GM18511 (cell line): ENCODE measurements around the gene DNAJB4.
"Not testable (repeated sequence)": the region's sequence is repeated elsewhere in the genome, so short reads cannot be mapped to it uniquely, and the experiment has no call there.

Experiments
- ATAC-seq: cut with Tn5 transposase; IDR thresholded peaks from one replicate; pipeline ENCODE4 v1.9.1; 2021; ENCODE audit warnings: mild to moderate bottlenecking, moderate library complexity; ENCODE audit not compliant: unreplicated experiment

Gene DNAJB4

DNA sequence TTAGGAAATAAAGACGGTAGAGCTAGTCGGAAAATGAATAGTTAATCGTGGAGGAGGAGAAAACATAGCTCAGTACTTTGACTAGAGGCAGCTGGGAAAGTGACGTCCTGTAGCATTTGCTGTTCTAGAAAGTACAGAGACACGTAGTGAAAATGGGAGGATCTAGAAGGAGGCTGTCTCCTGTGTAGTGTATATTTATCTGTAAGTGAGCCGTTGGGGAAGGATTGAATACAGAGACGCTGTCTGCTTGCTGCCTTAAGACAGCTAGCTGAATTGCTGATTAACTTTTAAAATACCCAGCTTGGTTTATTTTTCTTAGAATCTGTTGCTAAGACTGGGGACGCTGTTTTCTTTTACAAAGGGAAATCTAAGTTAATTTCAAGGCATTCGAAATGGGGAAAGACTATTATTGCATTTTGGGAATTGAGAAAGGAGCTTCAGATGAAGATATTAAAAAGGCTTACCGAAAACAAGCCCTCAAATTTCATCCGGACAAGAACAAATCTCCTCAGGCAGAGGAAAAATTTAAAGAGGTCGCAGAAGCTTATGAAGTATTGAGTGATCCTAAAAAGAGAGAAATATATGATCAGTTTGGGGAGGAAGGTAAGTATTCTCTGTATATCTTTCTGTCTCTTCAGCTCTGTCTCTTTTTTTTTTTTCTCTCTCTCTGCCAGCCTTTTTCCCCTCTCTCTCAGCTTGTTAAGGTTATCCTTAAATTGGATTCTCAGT is at the start of gene DNAJB4:
DNAJB4 (plus strand) TSS at position 221 of the 729 bp plus-strand sequence; CDS start at position 393, 172 bp downstream.
- ATAC-seq: peak; percentile 98

DNA sequence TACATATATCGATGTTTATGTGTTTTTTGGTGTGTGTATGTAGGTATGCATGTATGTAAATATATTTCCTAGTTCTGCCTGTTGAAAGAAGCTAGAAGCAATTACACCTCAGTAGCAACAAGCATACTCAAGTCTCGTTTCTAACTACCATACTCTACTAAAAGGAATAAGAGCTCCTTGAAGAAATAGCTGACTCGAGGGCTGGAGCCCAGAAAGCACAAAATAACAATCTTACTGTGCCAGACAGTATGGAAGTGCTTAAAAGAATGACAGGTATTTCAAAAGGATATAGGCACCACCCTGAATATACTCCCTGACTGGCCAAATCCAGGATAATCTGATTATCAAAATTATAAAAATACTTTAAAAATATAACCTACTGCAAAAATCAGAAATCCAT is 49.0 kb upstream of the DNAJB4 start:
- ATAC-seq: no peak

DNA sequence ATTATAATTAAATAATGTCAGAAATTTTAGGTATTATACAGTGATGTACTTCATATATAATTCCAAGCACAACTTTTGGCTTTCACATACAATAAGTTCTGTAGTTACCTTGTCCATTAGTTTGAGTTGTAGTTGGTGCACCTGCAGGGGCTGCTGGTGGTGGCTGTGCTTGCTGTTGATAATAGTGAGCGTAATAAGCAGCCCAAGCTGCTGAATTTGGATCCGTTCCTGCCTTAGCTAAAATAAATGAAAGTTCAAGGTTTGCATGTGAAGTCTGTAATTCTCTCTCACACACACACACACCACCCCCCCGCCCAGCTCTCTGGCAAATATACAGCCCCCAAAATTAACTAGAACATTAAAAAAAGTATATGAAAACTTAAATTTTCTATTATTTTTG is 48.3 kb upstream of the DNAJB4 start:
- ATAC-seq: no peak

DNA sequence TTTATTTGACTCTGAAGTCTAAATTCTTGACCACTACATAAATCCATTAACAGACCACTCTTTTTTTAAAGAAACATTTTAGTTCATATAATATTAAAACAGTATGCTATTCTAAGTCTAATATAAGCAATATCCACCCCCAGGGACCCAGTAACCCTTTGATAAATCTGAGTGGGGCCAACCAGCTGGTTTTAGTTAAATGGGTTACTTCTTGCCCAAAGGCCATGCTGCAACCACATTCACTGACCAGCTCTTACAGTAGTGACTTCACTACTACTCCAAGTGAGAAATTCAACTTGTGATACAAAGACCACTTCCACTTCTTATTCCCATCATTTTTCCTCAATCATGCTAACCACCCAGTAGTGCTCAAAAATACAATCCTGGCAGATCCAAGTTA is 46.3 kb upstream of the DNAJB4 start:
- no peak for ATAC-seq

DNA sequence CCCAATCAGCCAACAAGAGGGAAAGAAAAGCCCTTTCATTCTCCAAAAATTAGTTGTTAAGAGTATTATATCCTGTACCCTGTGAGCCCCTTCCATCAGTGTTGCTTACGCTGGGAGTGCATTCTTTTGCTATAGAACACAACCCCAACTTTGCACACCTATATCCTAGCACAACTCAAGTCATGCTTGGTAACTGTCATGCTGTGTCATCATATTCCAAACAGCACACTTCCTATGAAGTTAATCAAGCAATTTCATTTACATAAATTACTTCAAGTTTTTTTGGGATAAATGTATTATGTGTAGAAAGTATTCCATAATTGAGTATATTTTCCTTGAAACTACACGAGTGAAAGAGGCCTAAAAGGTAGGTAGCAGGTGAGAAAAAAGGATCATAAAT is 45.9 kb upstream of the DNAJB4 start:
- ATAC-seq: no peak

DNA sequence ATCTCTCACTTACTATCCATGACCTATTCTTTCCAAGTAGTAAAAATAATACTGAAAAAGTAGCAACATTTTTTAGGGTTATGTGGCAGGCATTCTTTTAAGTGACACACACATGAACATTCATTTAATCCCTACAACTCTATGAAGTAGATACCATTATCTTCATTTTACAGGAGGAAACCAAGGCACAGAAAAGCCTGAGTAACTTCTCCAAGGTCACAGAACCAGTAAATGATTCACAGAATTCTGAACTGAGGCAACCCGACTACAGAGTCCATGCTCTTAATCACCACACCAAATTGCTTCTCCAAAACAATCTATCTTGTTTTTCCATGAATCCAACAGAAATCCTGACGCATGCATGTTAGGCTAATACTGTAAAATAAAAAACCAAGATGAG is 43.3 kb upstream of the DNAJB4 start:
- no peak for ATAC-seq

DNA sequence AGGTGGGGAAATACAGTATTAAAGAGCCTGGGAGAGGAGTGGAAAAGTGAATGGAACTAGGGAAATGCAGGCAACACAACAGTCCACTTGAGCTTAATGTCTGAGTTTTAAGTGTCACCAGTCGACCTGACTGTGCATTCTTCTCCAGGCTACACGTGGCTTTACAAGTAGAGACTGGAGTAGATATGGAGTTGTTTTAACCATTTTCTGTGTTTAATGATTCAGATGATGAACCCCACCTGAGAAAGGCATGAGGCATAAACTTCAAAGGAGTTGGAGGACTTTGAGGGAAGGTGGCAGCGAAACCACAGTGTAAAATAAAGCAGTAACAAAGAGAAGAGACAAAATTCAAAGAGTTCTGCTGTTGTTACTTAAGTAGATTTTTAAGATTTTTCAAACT is 38.4 kb upstream of the DNAJB4 start:
- no peak for ATAC-seq

DNA sequence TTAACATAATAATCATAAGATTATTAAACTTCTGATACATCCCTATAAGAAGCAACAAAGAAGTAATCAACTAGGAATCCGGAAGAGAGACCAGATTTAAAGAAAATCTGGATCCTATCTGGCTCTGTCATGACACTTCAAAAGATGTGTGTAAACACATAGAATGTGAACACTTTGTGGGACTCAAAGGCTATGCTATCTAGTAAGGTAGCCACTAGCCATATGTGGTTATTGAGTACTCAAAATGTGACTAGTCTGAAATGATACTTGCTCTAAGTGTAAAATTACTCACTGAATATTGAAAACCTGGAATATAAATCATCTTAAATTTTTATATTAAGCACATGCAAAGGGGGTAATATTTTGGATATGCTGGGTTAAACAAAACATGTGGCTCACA is 34.5 kb upstream of the DNAJB4 start:
- ATAC-seq: no peak

DNA sequence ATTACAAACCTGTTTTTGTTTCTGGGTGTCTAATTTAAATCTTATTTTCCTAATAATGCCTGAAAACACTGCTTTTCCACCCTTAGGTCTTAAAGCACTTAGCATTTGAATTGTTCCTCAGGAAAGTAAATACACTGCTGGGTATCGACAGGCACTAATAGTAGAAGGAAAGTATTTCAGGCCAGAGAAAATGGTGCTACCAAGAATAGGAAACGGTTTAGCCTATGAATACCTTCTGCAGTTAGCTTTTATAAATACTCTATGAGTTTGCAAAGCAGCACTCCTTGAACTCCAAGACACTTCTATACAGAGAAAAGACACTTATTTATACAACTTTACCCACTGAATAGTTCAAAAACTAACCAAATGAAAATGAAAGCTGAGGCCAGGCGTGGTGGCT is 32.7 kb upstream of the DNAJB4 start:
- no peak for ATAC-seq

DNA sequence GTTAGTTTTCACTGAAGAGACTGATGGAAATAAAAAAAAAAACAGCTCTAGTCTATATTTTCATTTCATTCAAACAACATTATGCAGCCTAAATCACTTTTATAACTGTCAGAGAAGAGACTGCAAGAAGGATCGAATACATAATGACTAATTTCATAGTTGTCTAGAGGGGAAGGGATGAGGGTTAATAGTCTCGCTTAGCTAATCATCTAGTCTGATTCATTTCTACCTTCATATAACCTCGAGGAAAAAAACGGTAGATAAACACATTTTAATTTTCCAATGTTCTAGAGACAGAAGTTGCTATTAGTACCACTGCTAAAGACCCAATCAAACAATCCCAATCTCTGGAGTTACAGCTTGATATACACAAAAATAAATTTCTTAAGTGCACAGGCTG is 29.4 kb upstream of the DNAJB4 start:
- no peak for ATAC-seq

DNA sequence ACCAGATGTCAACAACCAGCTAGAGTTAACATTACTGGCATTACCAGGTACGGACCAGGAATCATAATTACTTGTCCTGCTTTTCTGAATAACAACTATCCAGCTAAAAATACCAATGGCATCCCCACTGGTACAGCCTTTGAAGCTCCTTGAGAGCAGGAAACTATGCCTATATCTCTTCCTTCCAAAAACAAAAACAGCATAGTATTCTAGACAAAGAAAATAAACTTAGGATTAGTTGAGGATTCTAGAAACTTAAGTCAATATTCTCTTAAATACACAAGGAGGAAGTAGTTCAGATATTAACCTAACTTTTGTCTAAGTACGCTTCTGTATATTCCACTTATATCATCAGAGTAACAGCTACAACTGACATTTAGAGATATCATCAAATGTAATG is 28.8 kb upstream of the DNAJB4 start:
- ATAC-seq: no peak

DNA sequence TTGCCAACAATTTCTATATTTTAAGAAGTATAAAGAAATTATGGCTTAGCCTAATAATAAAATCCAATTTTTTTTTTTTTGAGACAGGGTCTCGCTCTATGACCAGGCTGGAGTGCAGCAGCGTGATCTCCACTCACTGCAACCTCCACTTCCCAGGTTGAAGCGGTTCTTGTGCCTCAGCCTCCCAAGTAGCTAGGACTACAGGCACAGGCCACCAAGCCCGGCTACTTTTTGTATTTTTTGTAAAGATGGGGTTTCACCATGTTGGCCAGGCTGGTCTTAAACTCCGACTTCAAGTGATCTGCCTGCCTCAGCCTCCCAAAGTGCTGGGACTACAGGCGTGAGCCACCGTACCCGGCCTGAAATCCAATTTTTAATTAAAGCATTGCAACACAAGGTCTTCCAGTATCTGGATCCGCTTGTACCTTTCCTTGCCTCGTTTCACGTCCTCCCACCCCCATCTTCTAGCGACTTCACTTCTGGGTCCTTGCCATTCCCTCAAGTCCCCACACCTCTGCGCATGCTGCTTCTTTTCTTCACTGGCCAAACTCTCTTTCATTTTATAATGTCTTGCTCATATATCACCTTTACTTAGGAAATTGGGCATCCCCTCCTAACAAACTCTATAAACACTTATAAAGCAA is 28.2 kb upstream of the DNAJB4 start:
- ATAC-seq: no peak

DNA sequence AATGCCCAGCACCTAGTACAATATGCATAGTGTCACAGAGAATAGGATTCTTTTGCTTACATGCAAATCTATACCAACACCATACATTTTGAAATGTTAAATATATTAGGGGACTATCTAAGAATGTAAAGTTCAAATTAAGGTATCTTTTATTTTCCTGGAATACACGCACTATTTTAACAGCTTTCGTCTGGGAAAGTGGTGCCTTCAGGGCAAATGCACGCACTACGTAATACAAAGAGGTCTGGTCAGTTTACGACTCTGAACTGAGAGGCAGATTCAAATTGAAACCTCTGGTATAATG is 26.8 kb upstream of the DNAJB4 start:
- no peak for ATAC-seq

DNA sequence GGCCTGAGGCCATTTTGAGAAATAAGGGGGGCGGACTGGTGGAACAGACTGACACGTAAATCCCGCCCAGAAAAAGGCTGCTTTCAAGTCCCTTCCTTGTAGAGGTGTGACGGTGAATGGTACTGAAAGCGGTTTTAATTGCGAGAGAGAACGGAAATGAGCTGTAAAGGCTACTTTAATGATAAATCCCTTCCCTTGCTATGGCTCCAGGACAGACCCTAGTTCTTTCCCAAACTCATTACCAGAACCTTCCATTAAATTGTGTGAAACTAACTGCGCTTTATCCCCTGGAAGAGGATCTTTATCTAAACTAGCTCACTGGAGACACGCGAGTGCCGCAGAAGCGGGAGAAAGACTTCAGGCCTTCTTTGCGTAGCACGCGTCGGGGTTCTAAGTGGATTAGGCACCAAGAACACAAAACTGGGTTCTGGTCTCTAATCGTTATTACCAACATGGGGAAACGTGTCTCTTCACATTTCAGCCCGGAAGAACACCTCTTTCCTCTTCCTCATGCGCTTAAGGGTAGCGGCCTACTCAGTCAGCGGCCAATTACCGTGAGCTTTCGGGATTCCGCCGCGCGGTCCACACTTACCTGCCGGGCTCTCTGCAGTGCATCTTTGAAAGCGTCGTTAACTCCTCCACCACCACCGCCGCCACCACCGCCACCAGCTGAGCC is 26.3 kb upstream of the DNAJB4 start:
- peak; percentile 66 for ATAC-seq

DNA sequence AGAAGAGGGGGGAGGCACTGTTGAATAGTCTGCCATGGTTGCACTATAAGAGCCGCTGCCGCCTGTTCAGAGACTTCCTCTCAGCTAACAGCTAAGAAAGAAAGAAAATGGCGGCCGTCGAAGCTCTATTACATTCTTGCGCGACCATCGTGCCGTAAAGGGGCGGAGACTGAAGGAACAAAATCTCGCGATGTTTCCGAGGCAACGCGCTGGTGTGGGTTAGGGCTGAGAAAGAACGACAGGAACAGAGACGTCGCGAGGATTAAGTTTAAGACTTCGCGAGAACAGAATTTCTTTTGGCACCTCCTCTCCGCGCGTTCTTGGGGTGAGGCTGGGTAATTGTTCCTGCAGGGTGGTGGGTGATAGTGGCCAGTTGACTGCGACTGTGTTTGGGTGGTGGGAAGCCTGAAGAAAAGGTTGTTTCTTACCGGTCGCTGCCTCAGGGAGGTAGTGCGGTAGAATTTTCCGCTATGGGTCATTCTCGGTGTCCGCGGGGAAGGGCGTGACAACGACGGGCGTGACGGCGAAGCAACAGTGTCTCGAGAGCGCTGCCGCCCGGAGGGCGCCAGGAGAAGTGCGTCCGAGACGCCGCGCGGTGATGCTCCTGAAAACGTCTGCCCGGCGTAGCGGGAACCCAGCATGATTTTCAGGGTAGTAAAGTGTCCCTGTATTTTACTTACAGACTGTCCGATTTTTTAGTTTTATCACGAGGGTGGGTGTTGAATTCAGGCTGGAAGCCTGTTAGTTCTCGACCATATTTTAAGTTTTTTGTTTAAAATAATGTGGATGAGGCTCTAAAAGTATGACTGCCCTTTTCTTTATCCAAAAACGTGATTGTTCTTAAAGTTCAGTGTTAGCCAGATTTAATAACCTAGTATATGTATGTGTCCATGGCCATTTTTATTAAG is 25.5 kb upstream of the DNAJB4 start, which contains the start of gene FUBP1:
FUBP1 (minus strand) TSS at position 104 of the 908 bp plus-strand sequence; CDS start at position 36, 68 bp downstream.
- peak; percentile 79 for ATAC-seq

DNA sequence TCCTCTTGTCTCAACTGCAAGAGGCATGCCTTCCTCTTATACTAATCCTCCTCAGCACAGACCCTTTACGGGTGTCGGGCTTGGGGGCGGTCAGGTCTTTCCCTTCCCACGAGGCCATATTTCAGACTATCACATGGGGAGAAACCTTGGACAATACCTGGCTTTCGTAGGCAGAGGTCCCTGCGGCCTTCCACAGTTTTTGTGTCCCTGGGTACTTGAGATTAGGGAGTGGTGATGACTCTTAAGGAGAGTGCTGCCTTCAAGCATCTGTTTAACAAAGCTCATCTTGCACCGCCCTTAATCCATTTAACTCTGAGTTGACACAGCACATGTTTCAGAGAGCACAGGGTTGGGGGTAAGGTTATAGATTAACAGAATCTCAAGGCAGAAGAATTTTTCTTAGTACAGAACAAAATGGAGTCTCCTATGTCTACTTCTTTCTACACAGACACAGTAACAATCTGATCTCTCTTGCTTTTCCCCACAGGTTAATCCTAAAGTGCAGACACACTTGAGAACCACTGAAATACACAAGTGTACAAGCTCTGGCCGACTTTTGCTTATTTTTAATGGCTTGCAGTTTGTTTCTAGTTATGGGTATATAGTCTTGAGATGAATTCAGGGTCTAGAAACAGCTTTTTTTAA is 21.3 kb upstream of the DNAJB4 start:
- ATAC-seq: not testable (repeated sequence)

DNA sequence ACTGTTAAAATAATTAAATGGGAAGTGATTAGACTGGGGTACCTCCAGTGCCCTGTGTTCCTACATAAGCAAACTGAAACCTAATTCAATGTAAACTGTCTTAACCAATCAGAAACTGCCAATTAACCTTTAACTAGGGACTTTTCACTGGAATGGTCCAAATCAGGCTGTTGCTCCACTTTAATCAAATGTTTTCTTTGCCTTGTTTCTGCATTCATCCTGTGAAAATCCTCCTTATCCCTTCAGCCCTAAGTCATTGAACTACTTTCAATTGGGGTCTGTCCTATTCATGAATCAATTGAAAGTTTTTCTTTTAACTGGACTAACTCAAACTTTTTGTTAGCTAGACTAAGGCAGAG is 20.8 kb upstream of the DNAJB4 start:
- no peak for ATAC-seq

DNA sequence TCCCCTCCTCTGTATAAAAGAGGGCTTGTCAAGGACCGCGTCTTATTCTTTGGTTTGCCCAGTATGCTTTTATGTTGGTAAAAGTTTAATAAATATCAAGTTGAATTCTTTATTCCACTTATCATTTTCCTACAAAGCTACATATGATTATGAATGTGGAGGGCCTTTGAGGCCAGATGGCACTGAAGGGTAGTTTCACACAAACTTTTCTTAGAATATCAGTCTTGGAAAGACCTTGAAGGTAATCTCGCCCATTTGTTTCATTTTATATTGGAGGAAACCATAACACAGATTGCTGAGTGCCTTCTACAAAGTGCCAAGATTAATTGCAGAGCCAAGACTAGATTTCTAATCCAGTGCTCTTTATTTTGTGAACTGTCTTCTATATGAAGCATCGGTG is 20.1 kb upstream of the DNAJB4 start:
- no peak for ATAC-seq

DNA sequence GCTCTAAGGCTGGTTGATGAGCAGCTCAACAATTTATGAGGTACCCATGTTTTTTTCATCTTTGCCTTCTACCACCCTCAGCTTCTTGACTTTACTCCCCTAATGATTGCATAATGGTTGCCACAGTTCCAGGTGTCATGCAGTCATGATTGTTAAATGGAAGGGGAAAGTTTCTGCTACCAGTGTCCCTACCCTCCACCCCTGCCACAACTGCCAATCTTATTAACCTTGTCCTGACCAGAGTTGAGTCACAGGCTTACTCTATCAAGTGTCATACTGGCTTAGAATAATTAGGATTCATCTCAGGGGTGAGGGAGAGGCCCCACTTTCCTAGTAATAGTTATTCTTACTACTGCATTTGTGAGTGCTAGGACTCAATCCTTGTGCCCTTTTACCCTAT is 17.9 kb upstream of the DNAJB4 start:
- ATAC-seq: no peak

DNA sequence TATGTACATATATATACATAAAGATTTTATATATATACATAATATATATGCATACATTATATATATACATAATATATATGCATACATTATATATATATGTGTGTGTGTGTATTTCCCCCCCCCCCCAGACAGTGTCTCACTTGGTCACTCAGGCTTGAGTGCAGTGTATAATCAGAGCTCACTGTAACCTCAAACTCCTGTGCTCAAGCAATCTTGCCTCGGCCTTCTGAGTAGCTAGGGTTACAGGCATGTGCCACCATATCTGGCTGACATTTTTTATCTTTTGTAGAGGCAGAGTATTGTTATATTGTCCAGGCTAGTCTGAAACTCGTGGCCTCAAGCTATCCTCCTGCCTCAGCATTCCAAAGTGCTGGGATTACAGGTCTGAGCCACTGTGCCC is 16.8 kb upstream of the DNAJB4 start:
- no peak for ATAC-seq

DNA sequence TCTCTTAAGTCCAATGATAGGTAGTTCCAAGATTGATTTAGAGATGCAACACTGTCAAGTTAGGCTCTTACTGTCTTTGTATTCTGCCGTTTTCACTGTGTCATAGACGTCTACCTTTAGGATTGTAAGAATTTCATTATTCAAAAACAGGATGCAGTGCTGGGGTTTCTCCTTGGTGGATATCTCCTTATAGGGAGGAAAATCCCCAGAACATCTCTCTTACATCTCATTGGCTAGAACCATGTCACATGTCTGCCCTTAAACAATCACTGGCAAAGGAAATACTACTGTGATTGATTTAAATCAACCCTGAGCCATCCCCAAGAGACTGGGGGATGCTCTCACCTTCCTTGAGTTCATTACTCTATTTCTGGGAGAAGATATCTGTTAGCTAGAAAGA is 15.0 kb upstream of the DNAJB4 start:
- no peak for ATAC-seq
